ENCODE results near the gene NRCAM. TPM values are rescaled to one million over a fixed set of nuclear protein-coding genes. Genes with fewer than 3 reads are reported as not detected.

Gene NRCAM
- polyA plus RNA-seq, 3 donors: not detected

DNA sequence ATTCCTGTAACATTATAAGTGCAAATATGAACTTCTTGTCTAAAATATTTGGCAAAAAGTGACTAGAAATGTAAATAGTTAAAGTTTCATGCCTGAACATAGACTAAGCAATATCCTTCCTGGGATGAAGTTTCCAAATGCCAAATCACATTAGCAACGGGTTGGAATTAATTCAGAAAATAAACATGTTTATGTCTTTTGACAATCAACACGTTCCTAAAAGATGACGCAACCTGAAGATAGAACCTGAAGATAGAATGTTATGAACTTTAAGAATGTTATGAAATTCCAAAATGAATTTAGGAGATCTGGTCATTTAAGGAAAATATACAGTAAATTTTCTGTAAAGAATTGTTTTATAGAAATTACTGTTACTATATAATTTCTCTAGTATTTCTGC is 335.3 kb downstream of the NRCAM start:
- DNase-seq: no peak
- no peak overlapping the region for H3K4me2 ChIP-seq (replicated peaks; ENCODE audit: extremely low read depth, low read length, poor library complexity, severe bottlenecking)
- H3K4me3 ChIP-seq (replicated peaks in 1 of 3; ENCODE audit: low read depth in 2 of 3, low read length in 3 of 3): no peak overlapping the region
- H3K9ac ChIP-seq (ENCODE audit: insufficient read depth, low read length, poor library complexity, severe bottlenecking): no peak overlapping the region
- H2AFZ ChIP-seq (ENCODE audit: insufficient read depth, low read depth, low read length, poor library complexity, severe bottlenecking): no peak overlapping the region
- H4K20me1 ChIP-seq (ENCODE audit: insufficient read depth, low read length): no peaks in the 10 kb centered on the region
- no CpG with 5 or more reads among the region's 3 CpGs for WGBS (ENCODE audit: insufficient coverage)
- no peaks in the 10 kb centered on the region for H3K27me3 ChIP-seq (ENCODE audit: control insufficient read depth in 2 of 2, insufficient read depth in 2 of 2, low read length in 2 of 2)
- H3K27me3 Mint-ChIP-seq (ENCODE audit: low read depth in 3 of 3): no peaks in the 10 kb centered on the region
- no peaks in the 10 kb centered on the region for H3K4me1 ChIP-seq (ENCODE audit: control insufficient read depth in 1 of 2, insufficient read depth in 2 of 2, low read length in 2 of 2)
- H3K9me3 Mint-ChIP-seq: peaks cover 0 to 3% (median 0%) of the 10 kb centered on the region in 7 donors
- no peaks in the 10 kb centered on the region for H3K36me3 Mint-ChIP-seq
- H3K4me1 Mint-ChIP-seq: no peaks in the 10 kb centered on the region
- TF ChIP-seq, protein P1, sequence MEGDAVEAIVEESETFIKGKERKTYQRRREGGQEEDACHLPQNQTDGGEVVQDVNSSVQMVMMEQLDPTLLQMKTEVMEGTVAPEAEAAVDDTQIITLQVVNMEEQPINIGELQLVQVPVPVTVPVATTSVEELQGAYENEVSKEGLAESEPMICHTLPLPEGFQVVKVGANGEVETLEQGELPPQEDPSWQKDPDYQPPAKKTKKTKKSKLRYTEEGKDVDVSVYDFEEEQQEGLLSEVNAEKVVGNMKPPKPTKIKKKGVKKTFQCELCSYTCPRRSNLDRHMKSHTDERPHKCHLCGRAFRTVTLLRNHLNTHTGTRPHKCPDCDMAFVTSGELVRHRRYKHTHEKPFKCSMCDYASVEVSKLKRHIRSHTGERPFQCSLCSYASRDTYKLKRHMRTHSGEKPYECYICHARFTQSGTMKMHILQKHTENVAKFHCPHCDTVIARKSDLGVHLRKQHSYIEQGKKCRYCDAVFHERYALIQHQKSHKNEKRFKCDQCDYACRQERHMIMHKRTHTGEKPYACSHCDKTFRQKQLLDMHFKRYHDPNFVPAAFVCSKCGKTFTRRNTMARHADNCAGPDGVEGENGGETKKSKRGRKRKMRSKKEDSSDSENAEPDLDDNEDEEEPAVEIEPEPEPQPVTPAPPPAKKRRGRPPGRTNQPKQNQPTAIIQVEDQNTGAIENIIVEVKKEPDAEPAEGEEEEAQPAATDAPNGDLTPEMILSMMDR (IDR thresholded peaks at IDR 0.05): no peak
- intact Hi-C loops (cut with micrococcal nuclease): no loop called here
- H3K27ac Mint-ChIP-seq: no peak overlapping the region
- H3K4me3 Mint-ChIP-seq: no peak overlapping the region
- H3K27ac ChIP-seq (ENCODE audit: low read depth in 1 of 2, low read length in 2 of 2): no peak overlapping the region
- H3K9me3 ChIP-seq (replicated peaks in 1 of 2; ENCODE audit: control insufficient read depth in 1 of 2, insufficient read depth in 1 of 2, low read length in 2 of 2): no peaks in the 10 kb centered on the region
- H3K79me2 ChIP-seq (ENCODE audit: insufficient read depth, low read length): no peaks in the 10 kb centered on the region
- H3K36me3 ChIP-seq (replicated peaks in 1 of 2; ENCODE audit: control insufficient read depth in 1 of 2, insufficient read depth in 2 of 2, low read length in 2 of 2): no peaks in the 10 kb centered on the region

DNA sequence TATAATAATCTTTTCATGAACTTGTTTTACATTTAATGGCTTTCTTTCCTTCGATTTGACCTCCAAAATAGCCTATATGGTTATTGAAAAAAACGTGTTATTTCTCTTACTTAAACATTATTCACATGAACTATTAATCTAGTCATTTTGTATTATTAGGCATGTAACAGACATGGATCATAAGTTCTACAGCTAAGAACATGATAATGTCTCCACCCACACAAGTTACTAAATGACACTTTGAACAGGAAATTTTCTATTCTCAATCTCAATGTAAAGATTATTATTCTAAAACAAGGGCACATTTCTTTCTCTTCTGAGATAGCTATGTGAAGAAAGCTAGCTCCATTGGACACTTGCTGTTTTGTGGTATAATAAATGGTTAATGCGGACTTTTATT is 336.0 kb downstream of the NRCAM start:
- Histone ChIP-seq H3K4me3 (replicated peaks in 1 of 3; ENCODE audit: low read depth in 2 of 3, low read length in 3 of 3) (no peak overlapping the region), H3K9ac (ENCODE audit: insufficient read depth, low read length, poor library complexity, severe bottlenecking) (no peak overlapping the region), H3K27me3 (ENCODE audit: control insufficient read depth in 2 of 2, insufficient read depth in 2 of 2, low read length in 2 of 2) (no peaks in the 10 kb centered on the region), H4K20me1 (ENCODE audit: insufficient read depth, low read length) (no peaks in the 10 kb centered on the region), H2AFZ (ENCODE audit: insufficient read depth, low read depth, low read length, poor library complexity, severe bottlenecking) (no peak overlapping the region), H3K36me3 (replicated peaks in 1 of 2; ENCODE audit: control insufficient read depth in 1 of 2, insufficient read depth in 2 of 2, low read length in 2 of 2) (no peaks in the 10 kb centered on the region), H3K9me3 (replicated peaks in 1 of 2; ENCODE audit: control insufficient read depth in 1 of 2, insufficient read depth in 1 of 2, low read length in 2 of 2) (no peaks in the 10 kb centered on the region), H3K4me2 (replicated peaks; ENCODE audit: extremely low read depth, low read length, poor library complexity, severe bottlenecking) (no peak overlapping the region), H3K27ac (ENCODE audit: low read depth in 1 of 2, low read length in 2 of 2) (no peak overlapping the region), H3K79me2 (ENCODE audit: insufficient read depth, low read length) (no peaks in the 10 kb centered on the region), H3K4me1 (ENCODE audit: control insufficient read depth in 1 of 2, insufficient read depth in 2 of 2, low read length in 2 of 2) (no peaks in the 10 kb centered on the region)
- H3K4me1 Mint-ChIP-seq: no peaks in the 10 kb centered on the region
- H3K27me3 Mint-ChIP-seq (ENCODE audit: low read depth in 3 of 3): no peaks in the 10 kb centered on the region
- no peak overlapping the region for H3K4me3 Mint-ChIP-seq
- no peak overlapping the region for H3K27ac Mint-ChIP-seq
- no peaks in the 10 kb centered on the region for H3K36me3 Mint-ChIP-seq
- TF ChIP-seq, protein P1 (IDR thresholded peaks at IDR 0.05): no peak
- peaks cover 0 to 3% (median 0%) of the 10 kb centered on the region in 7 donors for H3K9me3 Mint-ChIP-seq
- intact Hi-C loops (cut with micrococcal nuclease): no loop called here
- no peak for DNase-seq
- no CpG with 5 or more reads among the region's 3 CpGs for WGBS (ENCODE audit: insufficient coverage)

Measured in CD14-positive monocyte (primary cell).